HG03469 (cell line): ENCODE results near the gene ZMYND19.
"Not testable (repeated sequence)": the region's sequence is repeated elsewhere in the genome, so short reads cannot be mapped to it uniquely, and the experiment has no call there.

Experiments
- ATAC-seq: cut with Tn5 transposase; IDR thresholded peaks from one replicate; pipeline ENCODE4 v1.9.1; 2021; ENCODE audit warnings: mild to moderate bottlenecking, moderate library complexity, moderate number of reproducible peaks; ENCODE audit not compliant: unreplicated experiment

Gene ZMYND19

GRCh38 chr9:137614631-137615386 lies 24.5 kb upstream of the ZMYND19 start:
- no peak for ATAC-seq

- no peak for ATAC-seq
Observed at GRCh38 chr9:137613738-137614523, 23.6 kb upstream of the ZMYND19 start.

- no peak for ATAC-seq
Observed at GRCh38 chr9:137613259-137613658, 22.9 kb upstream of the ZMYND19 start.

- no peak for ATAC-seq
Observed at GRCh38 chr9:137612741-137613142, 22.4 kb upstream of the ZMYND19 start.

GRCh38 chr9:137611623-137612609 lies 21.6 kb upstream of the ZMYND19 start:
- ATAC-seq = no peak

- ATAC-seq = no peak
Observed at GRCh38 chr9:137610944-137611343, 20.6 kb upstream of the ZMYND19 start.

GRCh38 chr9:137607141-137607857 lies 17.0 kb upstream of the ZMYND19 start:
- no peak for ATAC-seq

GRCh38 chr9:137606734-137607138 lies 16.4 kb upstream of the ZMYND19 start:
- ATAC-seq = no peak

- peak; percentile 15 for ATAC-seq
Observed at GRCh38 chr9:137606005-137606621, 15.8 kb upstream of the ZMYND19 start.

- ATAC-seq = peak; percentile 53
Observed at GRCh38 chr9:137605121-137606004, 15.1 kb upstream of the ZMYND19 start, which contains the start of gene ARRDC1. ARRDC1 (plus strand) TSS chr9:137605686; CDS start chr9:137605718, 32 bp downstream.

GRCh38 chr9:137604345-137605086 lies 14.2 kb upstream of the ZMYND19 start:
- no peak for ATAC-seq

GRCh38 chr9:137603879-137604278 lies 13.6 kb upstream of the ZMYND19 start:
- no peak for ATAC-seq

- ATAC-seq = no peak
Observed at GRCh38 chr9:137602661-137603060, 12.3 kb upstream of the ZMYND19 start.

- ATAC-seq = no peak
Observed at GRCh38 chr9:137598943-137599342, 8.6 kb upstream of the ZMYND19 start.

GRCh38 chr9:137596577-137596976 lies 6.3 kb upstream of the ZMYND19 start:
- not testable (repeated sequence) for ATAC-seq

- ATAC-seq = no peak
Observed at GRCh38 chr9:137593176-137593575, 2.9 kb upstream of the ZMYND19 start.

- ATAC-seq = no peak
Observed at GRCh38 chr9:137592767-137593166, 2.5 kb upstream of the ZMYND19 start.

GRCh38 chr9:137590123-137590468 lies 216 bp downstream of the ZMYND19 start:
- no peak for ATAC-seq
